Stimulated activated CD4-positive, alpha-beta T cell treated with anti-CD3 and anti-CD28 coated beads, Interleukin-1b, Interleukin-23, amount 100 ng/mL, for 48 hours (primary cell): ENCODE results near the gene ZNF611.
"Not testable (repeated sequence)": the region's sequence is repeated elsewhere in the genome, so short reads cannot be mapped to it uniquely, and the experiment has no call there.

Source experiments
- DNase-seq: peaks from one replicate; pipeline ENCODE4 v3.0.0-alpha.2; 2020

The ZNF611 gene

DNA sequence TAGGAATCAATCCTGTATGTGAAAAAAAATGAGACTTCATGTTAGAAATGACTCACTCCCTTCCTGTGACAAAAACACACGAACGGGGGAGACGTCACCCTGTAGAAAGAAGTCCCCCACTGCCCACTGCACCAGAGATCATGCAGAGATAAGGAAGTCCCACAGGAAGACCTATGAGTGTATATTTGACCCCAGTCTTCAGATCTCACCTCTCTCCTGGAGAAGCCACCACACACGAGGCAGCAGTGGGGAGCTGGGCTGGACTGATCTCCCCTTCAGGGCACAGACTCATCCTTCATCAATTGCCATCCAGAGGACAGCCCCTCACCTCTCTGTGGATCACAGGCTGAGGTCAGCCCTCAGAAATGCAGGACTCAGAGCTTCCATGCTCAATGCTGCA is 18.9 kb downstream of the ZNF611 start:
- peak; percentile 12 for DNase-seq

DNA sequence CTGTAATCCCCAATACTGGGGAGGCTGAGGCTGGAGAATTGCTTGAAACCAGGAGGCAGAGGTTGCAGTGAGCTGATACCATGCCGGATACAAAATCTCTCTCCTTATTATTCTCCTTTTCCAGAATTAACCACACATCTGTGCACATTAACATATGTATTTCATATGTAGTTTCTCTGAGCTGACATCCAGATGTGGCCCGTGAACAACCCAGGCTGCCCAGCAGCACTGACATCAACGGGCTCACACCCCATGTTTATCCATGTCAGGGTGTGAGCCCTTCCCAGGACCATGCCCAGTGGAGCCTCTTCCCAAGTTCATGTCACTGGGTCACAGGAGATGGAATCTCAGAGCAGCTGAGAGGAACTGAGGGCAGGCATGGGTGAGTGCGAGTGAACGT is 19.5 kb downstream of the ZNF611 start:
- DNase-seq = not testable (repeated sequence)

DNA sequence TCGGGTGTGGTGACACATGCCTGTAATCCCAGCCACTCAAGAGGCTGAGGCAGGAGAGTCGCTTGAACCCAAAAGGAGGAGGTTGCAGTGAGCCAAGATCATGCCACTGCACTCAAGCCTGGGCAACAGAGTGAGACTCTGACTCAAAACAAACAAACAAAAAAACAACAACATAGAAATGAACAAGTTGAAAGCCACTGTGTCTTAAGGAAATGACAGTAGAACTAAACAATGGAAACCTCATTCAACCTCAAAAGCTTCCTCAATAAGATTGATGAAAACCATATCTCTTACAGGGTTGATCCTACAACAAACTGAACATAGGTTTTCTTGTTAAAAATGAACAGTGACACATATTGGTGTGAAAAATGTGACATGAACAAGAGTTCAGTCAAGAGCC is 21.8 kb downstream of the ZNF611 start:
- not testable (repeated sequence) for DNase-seq

DNA sequence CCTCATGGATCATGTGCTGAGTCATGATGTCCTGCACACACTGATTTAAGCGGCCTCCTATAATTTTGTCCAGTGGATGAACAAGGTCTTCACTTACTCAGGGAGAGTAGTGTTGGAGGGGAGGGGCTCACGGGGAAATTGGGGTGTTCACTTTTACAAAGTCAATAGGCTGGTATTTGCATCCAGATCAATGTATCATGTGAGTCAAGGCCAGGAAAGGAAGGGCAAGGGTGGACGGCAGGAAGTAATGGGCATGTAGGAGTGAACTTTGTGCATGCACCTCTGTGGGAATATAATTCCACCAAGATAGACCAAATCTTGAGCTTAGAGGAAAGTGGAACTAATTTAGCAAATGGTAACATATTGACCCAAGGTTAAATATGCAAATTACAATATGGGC is 23.2 kb downstream of the ZNF611 start:
- not testable (repeated sequence) for DNase-seq

DNA sequence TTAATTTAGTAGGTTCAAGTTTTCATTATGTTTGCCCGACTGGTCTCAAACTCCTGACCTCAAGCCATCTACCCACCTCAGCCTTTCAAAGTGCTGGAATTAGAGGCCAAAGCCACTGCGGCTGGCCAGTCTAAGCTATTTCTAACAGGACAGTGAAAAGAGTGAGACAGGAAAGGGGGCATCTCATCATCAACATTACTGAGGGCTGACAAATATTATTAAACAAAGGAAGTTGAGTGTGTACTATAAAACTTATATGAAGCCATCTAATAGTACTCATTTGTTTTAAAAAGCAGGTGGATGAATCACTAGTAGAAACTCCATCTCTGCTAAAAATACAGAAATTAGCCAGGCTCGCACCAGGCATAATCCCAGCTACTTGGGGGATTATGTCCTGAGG is 24.3 kb downstream of the ZNF611 start:
- no peak for DNase-seq

- not testable (repeated sequence) for DNase-seq
Observed at GRCh38 chr19:52705615-52706014, 29.2 kb downstream of the ZNF611 start.

GRCh38 chr19:52703917-52704316 is 30.9 kb downstream of the ZNF611 start:
- no peak for DNase-seq

DNA sequence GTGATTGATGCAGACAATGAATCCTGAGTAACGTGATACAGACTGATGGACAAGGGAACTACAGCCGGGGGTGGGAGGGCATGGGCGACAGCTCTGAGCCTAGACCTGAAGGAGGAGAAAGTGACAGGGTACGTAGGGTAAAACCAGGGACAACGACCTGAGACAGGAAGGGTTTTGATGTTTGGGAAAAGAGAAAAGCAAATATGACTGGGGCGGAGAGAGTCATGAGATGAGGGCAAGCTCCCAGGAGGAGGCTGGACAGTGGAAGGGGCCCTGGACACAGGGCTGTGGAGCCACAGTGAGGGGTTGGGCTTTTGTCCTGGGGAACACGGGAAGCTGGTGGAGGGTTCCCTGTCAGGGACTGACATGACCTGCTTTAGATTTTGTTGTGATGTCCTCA is 34.2 kb downstream of the ZNF611 start:
- DNase-seq = no peak

- not testable (repeated sequence) for DNase-seq
Observed at GRCh38 chr19:52699555-52699954, 35.3 kb downstream of the ZNF611 start.

GRCh38 chr19:52695996-52696395 is 38.8 kb downstream of the ZNF611 start:
- DNase-seq = no peak

DNA sequence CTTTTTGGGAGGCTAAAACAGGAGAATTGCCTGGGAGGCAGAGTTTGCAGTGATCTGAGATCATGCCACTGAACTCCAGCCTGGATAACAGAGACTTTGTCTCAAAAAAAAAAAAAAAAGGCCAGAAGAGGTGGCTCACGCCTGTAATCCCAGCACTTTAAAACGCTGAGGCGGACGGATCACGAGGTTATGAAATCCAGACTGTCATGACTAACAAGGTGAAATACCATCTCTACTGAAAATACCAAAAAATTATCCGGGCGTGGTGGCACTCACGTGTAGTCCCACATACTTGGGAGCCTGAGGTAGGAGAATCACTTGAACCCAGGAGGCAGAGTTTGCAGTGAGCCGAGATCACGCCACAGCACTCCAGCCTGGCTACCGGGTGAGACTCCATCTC is 39.9 kb downstream of the ZNF611 start:
- DNase-seq = no peak

GRCh38 chr19:52694281-52694680 is 40.6 kb downstream of the ZNF611 start:
- not testable (repeated sequence) for DNase-seq

DNA sequence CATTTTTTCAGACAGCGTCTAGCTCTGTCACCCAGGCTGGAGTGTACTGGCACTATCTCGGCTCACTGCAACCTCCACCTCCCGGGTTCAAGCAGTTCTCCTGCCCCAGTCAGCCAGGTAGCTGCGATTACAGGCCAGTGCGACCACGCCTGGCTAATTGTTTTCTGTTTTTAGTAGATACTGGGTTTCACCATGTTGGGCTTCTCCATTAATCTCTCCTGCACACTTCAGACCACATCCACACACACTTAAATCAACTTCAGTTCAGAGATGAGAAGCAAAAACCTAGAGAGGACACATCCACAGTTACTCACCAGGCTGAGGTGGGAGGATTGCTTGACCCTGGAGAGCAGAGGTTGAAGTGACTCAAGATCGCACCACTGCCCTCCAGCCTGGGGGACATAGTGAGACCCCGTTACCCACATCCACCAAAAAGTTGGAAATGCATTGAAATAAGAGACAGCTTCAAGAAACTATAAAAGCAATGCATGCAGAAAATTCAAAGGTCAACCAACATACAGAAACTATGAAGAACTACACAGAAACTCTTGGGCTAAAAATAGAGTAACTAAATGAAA is 42.3 kb downstream of the ZNF611 start:
- DNase-seq = no peak

- no peak for DNase-seq
Observed at GRCh38 chr19:52691737-52692136, 43.1 kb downstream of the ZNF611 start.

DNA sequence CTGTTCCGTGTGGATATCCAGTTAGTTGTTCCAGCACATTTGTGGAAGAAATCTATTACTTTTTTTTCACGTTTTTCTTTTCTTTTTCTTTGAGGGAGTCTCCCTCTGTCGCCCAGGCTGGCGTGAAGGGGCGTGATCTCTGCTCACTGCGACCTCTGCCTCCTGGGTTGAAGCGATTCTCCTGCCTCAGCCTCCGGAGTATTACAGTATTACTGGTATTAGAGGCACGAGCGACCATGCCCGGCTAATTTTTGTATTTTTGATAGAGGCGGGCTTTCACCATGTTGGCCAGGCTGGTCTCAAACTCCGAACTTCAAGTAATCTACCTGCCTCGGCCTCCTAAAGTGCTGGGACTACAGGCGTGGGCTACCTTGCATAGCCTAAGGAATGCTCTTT is 43.6 kb downstream of the ZNF611 start:
- DNase-seq = no peak

DNA sequence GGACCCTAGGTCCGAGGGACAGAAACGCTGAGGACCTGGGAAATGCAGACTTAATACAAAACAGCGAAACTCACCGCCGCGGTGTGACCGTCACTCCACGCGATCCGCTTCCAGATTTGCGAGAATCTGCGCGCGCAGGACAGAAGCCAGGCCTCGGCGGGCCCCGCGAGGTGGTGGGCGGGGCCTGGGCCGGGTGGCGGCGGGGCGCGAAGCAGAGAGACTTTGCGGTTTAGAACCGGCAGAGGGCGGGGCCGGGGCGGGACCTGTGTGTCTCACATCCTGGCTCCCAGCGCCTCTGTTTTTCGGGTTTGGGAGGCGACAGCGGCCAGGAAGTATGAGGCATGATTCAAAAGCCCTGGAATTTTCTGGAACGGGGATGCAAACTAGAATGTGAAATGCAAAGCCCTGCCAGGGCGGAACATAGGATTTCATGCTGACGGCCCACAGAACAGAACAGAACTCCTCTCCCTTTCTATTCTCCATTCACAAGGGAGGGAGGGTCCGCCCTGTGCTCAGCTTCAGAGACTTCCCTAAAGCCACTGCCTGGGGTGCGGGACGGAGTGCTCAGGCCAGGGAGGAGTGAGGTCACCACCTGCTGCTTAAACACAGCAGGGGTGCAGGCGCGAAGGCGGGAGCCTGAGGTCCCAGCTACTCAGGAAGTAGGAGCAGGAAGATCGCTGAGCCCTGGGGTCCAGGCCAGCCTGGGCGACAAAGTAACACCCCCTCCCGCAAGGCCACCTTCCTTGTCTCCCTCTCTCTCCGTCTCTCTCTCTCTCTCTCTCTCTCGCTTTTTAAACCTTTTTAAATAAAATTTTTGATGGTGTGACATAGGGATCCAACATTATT is 44.3 kb downstream of the ZNF611 start:
- DNase-seq = peak; percentile 90

DNA sequence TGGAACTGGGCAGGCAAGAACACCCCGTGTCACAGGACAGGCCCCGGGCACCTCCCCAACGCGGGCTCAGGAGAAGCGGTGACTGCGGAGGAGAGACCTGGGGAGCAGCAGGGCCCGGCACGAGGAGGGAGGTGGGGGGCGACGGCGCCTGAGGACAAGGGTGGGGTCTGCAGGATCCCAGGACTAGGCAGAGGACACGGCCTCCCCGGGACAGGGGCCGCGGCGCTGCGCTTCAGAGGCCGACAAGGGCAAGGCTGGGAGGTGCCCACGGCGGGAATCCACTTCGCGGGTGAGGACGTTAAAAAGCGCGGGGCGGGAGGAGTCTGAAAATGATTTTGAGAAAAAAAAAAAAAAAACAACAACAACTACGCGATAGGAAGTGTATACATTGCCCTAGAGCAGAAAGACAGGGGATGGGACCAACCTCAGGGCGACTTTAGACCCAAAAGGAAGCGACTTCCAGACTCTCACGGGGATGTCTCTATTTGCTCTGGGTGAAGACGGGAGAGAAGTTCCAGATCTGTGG is 44.9 kb downstream of the ZNF611 start:
- DNase-seq = peak; percentile 34

GRCh38 chr19:52688925-52689796 is 45.7 kb downstream of the ZNF611 start:
- DNase-seq = not testable (repeated sequence)

GRCh38 chr19:52688335-52688734 is 46.5 kb downstream of the ZNF611 start:
- DNase-seq = no peak

DNA sequence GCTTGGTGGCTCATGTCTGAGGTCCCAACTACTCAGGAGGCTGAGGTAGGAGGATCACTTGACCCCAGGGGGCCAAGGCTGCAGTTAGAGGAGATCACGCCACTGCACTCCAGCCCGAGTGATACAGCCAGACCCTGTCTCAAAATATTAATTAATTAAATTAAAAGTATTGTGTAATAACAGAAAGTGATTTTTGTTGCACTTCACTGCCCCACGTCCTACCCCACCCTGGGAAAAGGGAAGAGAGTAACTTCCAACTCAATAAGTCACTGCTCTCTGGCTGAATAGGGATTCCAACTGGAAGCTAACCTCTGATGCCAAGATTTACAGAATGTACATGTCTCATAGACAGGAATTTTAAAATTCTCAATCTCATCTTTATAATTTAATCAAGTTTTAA is 47.2 kb downstream of the ZNF611 start:
- no peak for DNase-seq

DNA sequence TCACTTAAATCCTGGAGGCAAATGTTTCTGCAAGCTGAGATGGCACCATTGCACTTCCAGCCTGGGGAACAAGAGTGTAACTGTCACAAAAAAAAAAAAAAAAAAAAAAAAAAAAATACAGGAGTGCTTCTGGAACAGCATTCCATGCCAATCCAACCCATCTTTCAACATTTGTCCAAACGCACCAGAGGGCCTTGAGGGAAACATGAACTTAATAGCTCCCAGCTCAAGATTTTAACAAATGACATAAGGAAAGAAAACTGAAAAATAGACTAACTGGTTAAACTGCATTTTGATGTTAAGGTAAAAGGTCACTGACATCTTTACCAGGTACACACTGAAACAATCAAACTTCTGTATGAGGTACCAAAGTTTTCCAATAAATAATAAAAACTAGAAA is 49.0 kb downstream of the ZNF611 start:
- DNase-seq = no peak

DNA sequence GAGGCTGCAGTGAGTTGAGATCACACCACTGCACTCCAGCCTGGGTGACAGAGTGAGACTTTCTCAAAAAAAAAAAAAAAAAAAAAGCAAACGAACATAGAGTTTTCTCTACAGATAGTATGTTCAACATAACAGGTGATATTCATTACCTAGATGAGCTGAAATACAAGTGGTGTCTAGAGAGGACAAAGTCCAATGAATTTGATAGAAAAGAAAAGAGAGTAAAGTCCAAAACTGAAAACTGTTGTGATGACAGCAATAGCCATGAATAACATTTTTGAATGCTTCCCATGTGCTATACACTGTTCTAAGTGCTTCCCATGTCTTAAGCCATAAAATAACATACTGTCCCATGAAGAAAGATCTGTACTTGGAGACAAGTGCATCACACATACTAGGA is 53.6 kb downstream of the ZNF611 start:
- DNase-seq = not testable (repeated sequence)

- DNase-seq = no peak
Observed at GRCh38 chr19:52679598-52679997, 55.2 kb downstream of the ZNF611 start.
